Fibroblast of skin of abdomen (primary cell): ENCODE results near the gene BIVM.

ENCODE experiments used
- DNase-seq: peaks from one replicate; pipeline ENCODE4 v3.0.0-alpha.2; 2013

The BIVM gene

GRCh38 chr13:102881819-102882686 is 83.1 kb downstream of the BIVM start:
- DNase-seq: no peak
